Measurements from ENCODE around the gene KDM3A. TPM values are rescaled to one million over a fixed set of nuclear protein-coding genes. Genes with fewer than 3 reads are reported as not detected.

The KDM3A gene
- total and polyA plus RNA-seq, 2 of the 8 experiments (the other 6 are each of a cell fraction or from before 2014, with no cell fraction given): 15.8 to 29.2 TPM

DNA sequence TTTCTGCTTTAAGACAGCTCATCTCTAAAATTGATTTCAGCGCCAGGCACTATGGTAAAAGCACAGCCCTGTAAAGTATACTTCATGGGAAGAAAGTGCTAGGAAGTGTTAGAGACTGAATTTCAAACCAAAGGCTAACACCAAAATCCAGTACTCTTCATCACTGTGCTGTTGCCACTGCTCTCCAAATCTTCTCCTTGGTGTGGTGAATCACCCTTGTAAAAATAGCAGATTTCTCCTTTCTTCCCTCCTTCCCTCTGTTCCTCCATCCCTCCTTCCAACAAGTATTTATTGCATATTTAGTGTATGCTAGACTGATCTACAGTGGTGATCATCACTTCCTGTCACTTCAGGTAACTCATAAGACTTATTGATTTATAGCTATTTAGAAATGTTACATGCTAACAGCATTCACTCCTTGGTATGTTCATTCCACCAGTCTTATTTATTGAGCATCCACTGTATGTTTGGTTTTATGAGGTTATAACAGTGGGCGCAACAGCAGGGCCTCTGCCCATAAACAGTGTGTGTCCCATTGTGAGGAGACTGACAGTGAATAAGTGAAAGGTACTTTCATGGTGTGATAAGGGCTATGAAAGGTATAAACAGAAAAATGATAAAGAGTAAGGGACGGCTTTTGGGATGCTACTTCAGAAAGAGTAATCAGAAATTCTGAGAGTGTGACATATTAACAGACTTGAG is 20.0 kb downstream of the KDM3A start (continued):
- no peak for TF ChIP-seq RNF2 (IDR thresholded peaks at IDR 0.05; ENCODE audit: borderline replicate concordance, low read depth, low read length, missing control alignments, poor library complexity, severe bottlenecking)
